ENCODE measurements around the gene DLEU7. TPM values are rescaled to one million over a fixed set of nuclear protein-coding genes. Genes with fewer than 3 reads are reported as not detected.

Gene DLEU7
- total RNA-seq, 1 donor from 2014 or later = not detected

DNA sequence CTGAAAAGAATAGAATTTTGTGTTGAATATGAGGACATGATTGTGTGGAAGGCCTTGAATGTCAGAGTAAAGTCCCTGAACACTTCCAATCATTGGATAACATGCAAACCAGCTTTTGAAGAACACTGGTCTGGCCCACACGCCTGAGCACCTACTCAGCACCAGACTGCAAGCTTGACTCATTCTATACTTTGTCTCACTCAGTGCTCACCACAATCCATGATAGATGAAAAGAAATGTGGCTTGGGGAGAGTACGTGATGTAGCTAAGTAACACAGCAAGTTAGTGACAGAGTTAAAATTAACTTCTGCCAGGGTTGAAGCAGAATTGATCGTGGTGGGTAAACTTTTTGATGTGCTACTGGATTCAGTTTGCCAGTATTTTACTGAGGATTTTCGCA lies 12.0 kb downstream of the DLEU7 start:
- Histone ChIP-seq H3K4me3 (ENCODE audit: low read depth, low read length) (no peak overlapping the region), H3K36me3 (ENCODE audit: control insufficient read depth, insufficient read depth, low read length) (no peaks in the 10 kb centered on the region)
- no peak for FAIRE-seq

DNA sequence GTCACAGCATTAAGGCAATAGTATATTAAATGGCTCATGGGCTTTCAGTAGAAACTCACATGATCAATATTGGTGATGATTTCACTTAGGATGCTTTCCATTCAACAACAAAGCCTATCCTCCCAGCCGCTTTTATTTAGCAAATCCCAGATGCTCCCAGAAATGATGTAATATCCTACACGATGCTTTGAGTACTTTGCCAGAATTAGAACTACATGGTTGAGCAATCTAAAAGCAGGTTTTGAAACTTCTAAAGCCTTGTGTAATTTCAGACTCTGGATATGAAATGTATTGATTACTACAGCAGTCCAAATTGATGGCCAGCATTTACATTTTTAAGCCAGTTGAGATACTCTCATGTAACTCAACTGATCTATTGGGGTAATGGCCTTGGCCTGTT lies 13.6 kb downstream of the DLEU7 start:
- TF ChIP-seq, protein P1, sequence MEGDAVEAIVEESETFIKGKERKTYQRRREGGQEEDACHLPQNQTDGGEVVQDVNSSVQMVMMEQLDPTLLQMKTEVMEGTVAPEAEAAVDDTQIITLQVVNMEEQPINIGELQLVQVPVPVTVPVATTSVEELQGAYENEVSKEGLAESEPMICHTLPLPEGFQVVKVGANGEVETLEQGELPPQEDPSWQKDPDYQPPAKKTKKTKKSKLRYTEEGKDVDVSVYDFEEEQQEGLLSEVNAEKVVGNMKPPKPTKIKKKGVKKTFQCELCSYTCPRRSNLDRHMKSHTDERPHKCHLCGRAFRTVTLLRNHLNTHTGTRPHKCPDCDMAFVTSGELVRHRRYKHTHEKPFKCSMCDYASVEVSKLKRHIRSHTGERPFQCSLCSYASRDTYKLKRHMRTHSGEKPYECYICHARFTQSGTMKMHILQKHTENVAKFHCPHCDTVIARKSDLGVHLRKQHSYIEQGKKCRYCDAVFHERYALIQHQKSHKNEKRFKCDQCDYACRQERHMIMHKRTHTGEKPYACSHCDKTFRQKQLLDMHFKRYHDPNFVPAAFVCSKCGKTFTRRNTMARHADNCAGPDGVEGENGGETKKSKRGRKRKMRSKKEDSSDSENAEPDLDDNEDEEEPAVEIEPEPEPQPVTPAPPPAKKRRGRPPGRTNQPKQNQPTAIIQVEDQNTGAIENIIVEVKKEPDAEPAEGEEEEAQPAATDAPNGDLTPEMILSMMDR (IDR thresholded peaks at IDR 0.05; ENCODE audit: insufficient read depth, low read length, severe bottlenecking) = no peak
- FAIRE-seq (no peak), DNase-seq (ENCODE audit: low read depth) (peak; percentile 66)
- no peaks in the 10 kb centered on the region for H3K36me3 ChIP-seq (ENCODE audit: control insufficient read depth, insufficient read depth, low read length)
- no peaks in the 10 kb centered on the region for H3K27me3 ChIP-seq (ENCODE audit: control insufficient read depth, insufficient read depth, low read length)
- H3K4me3 ChIP-seq (ENCODE audit: low read depth, low read length) = no peak overlapping the region

More for the DNA sequence above, 12.0 kb downstream of the DLEU7 start:
- TF ChIP-seq, protein P1 (IDR thresholded peaks at IDR 0.05; ENCODE audit: insufficient read depth, low read length, severe bottlenecking) = no peak
- DNase-seq (ENCODE audit: low read depth) = peak; percentile 23
- no peaks in the 10 kb centered on the region for H3K27me3 ChIP-seq (ENCODE audit: control insufficient read depth, insufficient read depth, low read length)

DNA sequence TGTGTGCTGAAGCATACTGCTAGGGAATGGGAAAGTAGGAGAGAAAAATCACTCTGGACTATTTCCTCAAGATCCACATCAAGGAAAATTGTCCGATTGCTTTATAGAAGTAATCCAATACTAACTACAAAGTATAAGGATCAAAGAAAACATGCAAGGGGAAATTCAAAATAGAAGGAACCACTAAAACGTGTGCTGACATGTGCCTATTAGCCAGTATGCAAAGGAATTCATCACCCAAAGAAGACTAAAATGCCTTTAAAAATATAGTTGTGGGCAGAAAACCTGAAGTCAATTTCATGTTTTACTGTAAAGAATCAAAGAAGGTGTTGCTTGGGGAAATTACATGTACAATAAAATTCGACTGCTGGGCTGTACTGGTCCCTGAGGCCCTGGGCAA lies 14.3 kb downstream of the DLEU7 start:
- Histone ChIP-seq H3K27me3 (ENCODE audit: control insufficient read depth, insufficient read depth, low read length) (no peaks in the 10 kb centered on the region), H3K4me3 (ENCODE audit: low read depth, low read length) (no peak overlapping the region), H3K36me3 (ENCODE audit: control insufficient read depth, insufficient read depth, low read length) (no peaks in the 10 kb centered on the region)
- DNase-seq (ENCODE audit: low read depth) = peak; percentile 67
- TF ChIP-seq, protein P1 (IDR thresholded peaks at IDR 0.05; ENCODE audit: insufficient read depth, low read length, severe bottlenecking) = no peak
- no peak for FAIRE-seq

DNA sequence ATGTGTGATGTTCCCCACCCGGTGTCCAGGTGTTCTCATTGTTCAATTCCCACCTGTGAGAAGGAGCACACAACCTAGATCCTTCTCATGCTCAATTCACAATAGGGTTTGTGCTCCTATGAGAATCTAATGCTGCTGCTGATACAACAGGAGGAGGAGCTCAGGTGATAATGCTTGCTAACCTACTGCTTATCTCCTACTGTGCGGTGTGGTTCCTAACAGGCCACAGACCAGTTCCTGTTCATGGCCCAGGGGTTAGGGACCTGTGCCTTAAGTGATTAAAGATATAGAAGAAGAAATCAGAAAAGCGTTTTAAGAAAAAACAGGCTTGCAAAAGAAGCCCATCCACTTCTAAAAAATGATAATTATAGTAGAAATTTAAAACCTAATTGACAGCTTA lies 17.5 kb downstream of the DLEU7 start:
- Histone ChIP-seq H3K4me3 (ENCODE audit: low read depth, low read length) (no peak overlapping the region), H3K36me3 (ENCODE audit: control insufficient read depth, insufficient read depth, low read length) (no peaks in the 10 kb centered on the region), H3K27me3 (ENCODE audit: control insufficient read depth, insufficient read depth, low read length) (no peaks in the 10 kb centered on the region)
- FAIRE-seq = no peak
- no peak for DNase-seq (ENCODE audit: low read depth)
- TF ChIP-seq, protein P1 (IDR thresholded peaks at IDR 0.05; ENCODE audit: insufficient read depth, low read length, severe bottlenecking) = no peak

DNA sequence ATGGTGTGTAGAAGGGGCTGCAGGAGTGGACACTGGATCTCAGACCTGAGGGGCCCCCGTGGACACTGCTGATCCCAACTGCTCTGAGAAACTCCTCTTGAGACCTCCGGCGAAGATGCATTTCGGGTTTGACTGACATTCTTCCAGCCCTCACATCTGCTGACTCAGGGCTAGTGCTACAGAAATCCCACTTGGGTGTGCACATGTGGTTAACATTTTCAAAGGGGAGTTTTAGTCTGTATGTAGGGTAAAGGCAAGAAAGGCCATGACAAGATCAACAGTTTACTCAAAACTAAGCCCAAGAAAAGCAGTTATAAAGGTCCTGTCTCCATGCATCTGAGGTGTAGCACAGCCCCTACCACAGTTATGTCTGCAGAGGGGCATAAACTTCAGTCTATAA lies 31.2 kb downstream of the DLEU7 start:
- no peak overlapping the region for H3K4me3 ChIP-seq (ENCODE audit: low read depth, low read length)
- TF ChIP-seq, protein P1 (IDR thresholded peaks at IDR 0.05; ENCODE audit: insufficient read depth, low read length, severe bottlenecking) = no peak
- no peaks in the 10 kb centered on the region for H3K27me3 ChIP-seq (ENCODE audit: control insufficient read depth, insufficient read depth, low read length)
- no peak for FAIRE-seq
- H3K36me3 ChIP-seq (ENCODE audit: control insufficient read depth, insufficient read depth, low read length) = no peaks in the 10 kb centered on the region
- no peak for DNase-seq (ENCODE audit: low read depth)

DNA sequence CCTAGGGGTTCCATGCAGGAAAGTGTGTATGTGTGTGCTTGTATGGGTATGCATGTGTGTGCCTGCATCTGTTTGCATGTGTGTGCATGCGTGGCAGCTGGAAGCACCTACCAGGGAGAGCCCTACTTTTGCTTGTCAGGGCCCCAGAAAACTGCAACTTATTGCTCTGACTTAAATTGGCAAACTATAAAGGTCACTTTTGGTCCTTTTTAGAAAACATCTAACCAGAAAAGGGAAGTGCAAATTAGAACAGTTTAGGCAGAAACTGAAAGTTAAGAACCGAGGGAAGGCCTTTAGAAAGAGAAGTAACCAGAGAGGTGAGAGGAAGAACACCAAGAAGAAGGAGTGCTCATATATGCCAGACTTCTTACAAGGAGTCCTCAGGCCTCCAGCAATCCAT lies 32.5 kb downstream of the DLEU7 start:
- TF ChIP-seq, protein P1 (IDR thresholded peaks at IDR 0.05; ENCODE audit: insufficient read depth, low read length, severe bottlenecking) = no peak
- Histone ChIP-seq H3K27me3 (ENCODE audit: control insufficient read depth, insufficient read depth, low read length) (no peaks in the 10 kb centered on the region), H3K36me3 (ENCODE audit: control insufficient read depth, insufficient read depth, low read length) (no peaks in the 10 kb centered on the region), H3K4me3 (ENCODE audit: low read depth, low read length) (no peak overlapping the region)
- FAIRE-seq (no peak), DNase-seq (ENCODE audit: low read depth) (no peak)

Measured in bronchial epithelial cell (primary cell).